ENCODE results near the gene ALDH7A1. TPM values are rescaled to one million over a fixed set of nuclear protein-coding genes. Genes with fewer than 3 reads are reported as not detected.
"Not testable (repeated sequence)": the region's sequence is repeated elsewhere in the genome, so short reads cannot be mapped to it uniquely, and the experiment has no call there.

The ALDH7A1 gene
- polyA plus RNA-seq, 3 donors from 2014 or later, result 1.3 to 1.4 TPM; not detected in 1

DNA sequence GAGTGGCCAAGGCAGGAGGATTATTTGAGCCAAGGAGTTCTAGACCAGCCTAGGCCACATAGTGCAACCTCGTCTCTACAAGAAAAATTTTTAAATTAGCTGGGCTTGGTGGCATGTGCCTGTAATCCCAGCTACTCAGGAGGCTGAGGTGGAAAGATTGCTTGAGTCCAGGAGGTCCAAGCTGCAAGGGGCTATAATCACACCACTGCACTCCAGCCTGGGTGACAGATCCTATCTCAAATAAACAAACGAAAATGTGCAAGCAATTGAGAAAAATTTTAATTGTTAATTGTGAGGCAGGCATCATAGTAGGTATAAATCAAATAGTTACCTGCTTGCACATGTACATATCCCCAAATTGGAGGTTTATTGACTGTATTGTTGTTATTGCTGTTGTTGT is 15.3 kb downstream of the ALDH7A1 start:
- Mint-ChIP-seq H3K36me3 (no peaks in the 10 kb centered on the region), H3K4me1 (no peaks in the 10 kb centered on the region), H3K9me3 (no peaks in the 10 kb centered on the region), H3K4me3 (no peak overlapping the region), H3K27me3 (ENCODE audit: low read depth in 3 of 3) (peaks cover 0 to 5% (median 3%) of the 10 kb centered on the region in 3 donors), H3K27ac (no peak overlapping the region)
- DNase-seq, result no peak

DNA sequence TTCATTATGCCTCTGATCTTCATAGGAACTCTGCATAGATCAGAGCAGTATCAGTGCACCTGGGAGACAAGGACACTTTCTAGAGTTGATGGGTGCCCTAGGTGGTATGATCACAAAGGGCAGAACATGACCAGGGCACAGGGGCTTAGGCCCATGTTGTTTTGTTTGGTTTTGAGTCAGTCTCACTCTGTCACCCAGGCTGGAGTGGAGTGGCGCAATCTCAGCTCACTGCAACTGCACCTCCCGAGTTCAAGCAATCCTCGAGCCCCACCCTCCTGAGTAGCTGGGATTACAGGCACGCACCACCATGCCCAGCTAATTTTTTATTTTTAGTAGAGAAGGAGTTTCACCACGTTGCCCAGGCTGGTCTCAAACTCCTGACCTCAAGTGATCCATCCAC is 17.6 kb downstream of the ALDH7A1 start:
- no peak for DNase-seq
- Mint-ChIP-seq H3K4me1 (no peaks in the 10 kb centered on the region), H3K4me3 (no peak overlapping the region), H3K36me3 (no peaks in the 10 kb centered on the region), H3K9me3 (no peaks in the 10 kb centered on the region), H3K27me3 (ENCODE audit: low read depth in 3 of 3) (peaks cover 0 to 3% (median 2%) of the 10 kb centered on the region in 3 donors), H3K27ac (no peak overlapping the region)

DNA sequence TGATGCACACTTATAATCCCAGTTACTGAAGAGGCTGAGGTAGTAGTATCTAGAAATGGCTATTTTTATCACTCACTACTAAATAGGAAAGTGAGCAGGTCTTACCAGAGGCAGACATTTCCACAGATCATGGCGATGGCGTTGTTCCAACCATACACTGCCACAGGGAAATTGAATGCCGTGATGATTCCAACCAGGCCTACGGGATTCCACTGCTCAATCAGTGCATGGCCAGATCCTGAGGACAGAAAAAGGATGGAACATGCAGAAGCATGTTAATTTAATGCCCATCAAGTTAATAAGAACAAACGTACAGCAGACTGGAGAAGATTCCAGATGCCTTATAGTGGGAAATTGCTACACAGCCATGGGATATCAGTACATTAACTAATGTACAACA is 18.0 kb downstream of the ALDH7A1 start:
- Mint-ChIP-seq H3K36me3 (no peaks in the 10 kb centered on the region), H3K27ac (no peak overlapping the region), H3K27me3 (ENCODE audit: low read depth in 3 of 3) (peaks cover 0 to 3% (median 2%) of the 10 kb centered on the region in 3 donors), H3K4me1 (no peaks in the 10 kb centered on the region), H3K9me3 (no peaks in the 10 kb centered on the region), H3K4me3 (no peak overlapping the region)
- no peak for DNase-seq

DNA sequence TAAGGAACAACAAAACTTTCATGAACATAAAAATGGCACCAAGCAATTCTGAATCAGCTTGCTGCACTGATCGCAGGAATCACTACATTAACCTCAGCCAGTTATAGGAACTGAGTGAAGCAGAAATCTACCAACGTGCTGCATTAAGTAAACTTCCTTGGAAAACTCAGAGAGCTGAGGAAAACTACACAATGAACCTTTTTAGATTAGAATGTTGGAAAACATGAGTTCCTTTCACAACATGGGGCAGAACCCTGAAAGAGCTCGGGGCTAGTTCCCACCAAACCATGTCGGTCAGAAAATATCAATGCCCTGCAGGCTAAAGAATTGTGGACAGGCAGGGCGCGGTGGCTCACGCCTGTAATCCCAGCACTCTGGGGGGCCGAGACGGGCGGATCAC is 19.4 kb downstream of the ALDH7A1 start:
- Mint-ChIP-seq H3K27ac (no peak overlapping the region), H3K36me3 (no peaks in the 10 kb centered on the region), H3K9me3 (no peaks in the 10 kb centered on the region), H3K4me3 (no peak overlapping the region), H3K27me3 (ENCODE audit: low read depth in 3 of 3) (peaks cover 0 to 3% (median 2%) of the 10 kb centered on the region in 3 donors), H3K4me1 (no peaks in the 10 kb centered on the region)
- no peak for DNase-seq

DNA sequence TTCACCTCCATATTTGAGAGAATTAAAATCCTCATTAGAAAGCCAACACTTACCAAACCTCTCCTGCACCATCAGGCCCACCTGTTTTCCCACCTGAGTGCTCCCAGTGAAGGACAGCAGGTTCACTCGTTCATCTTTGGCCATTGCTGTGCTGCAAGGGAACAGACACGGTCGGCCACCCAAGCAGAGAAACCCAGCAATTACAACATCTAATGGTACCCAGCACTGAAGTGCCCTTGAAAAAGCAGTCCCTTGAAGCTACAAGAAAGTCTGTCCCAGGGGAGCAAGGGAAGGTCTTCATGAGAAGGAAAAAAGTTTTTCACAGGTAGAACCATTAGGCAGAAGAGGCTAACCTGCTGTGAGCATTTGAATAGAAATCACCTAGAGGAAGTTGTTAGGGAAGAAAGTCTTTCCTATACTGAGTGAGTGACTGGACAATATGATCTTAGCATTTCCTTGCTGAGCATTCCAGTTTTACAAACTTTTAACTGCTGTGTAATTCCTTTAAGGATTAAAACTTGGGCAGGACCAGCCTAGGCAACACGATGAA is 26.7 kb downstream of the ALDH7A1 start:
- Mint-ChIP-seq H3K4me3 (no peak overlapping the region), H3K36me3 (no peaks in the 10 kb centered on the region), H3K4me1 (no peaks in the 10 kb centered on the region), H3K27ac (no peak overlapping the region), H3K9me3 (no peaks in the 10 kb centered on the region), H3K27me3 (ENCODE audit: low read depth in 3 of 3) (peaks cover 0 to 2% (median 1%) of the 10 kb centered on the region in 3 donors)
- DNase-seq, result no peak

DNA sequence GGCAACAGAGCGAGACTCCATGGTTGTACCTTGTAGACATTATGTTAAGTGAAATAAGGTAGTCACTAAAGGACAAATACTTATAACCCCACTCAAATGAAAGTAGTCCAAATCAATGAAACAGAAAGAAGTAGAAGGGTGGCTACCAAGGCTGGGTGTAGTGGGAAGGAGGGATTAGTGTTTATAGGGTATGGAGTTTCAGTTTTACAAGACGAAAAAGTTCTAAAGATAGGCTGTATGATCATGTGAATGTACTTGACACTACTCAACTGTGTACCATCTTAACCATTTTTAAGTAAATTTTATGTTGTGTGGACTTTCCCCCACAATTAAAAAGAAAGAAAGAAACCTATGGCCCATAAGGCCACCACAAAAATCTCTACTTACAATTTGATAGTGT is 32.2 kb downstream of the ALDH7A1 start:
- H3K27me3 Mint-ChIP-seq (ENCODE audit: low read depth in 3 of 3), result peaks cover 0 to 3% (median 1%) of the 10 kb centered on the region in 3 donors
- no peaks in the 10 kb centered on the region for H3K4me1 Mint-ChIP-seq
- no peak for DNase-seq
- H3K4me3 Mint-ChIP-seq, result no peak overlapping the region
- H3K27ac Mint-ChIP-seq, result no peak overlapping the region
- no peaks in the 10 kb centered on the region for H3K36me3 Mint-ChIP-seq
- H3K9me3 Mint-ChIP-seq, result no peaks in the 10 kb centered on the region

DNA sequence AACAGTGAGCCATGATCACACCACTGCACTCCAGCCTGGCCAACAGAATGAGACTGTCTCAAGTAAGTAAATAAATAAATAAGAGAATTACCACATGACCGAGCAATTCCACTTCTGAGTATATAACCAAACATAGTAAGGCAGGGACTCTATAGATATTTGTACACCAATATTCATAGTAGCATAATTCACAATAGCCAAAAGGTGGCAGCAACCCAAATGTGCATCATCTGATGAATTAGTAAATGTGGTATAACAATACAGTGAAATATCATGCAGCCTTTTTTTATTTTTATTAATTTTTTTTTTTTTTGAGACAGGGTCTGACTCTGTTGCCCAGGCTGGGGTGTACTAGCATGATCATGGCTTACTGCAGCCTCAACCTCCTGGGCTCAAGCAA is 33.1 kb downstream of the ALDH7A1 start:
- no peaks in the 10 kb centered on the region for H3K9me3 Mint-ChIP-seq
- H3K36me3 Mint-ChIP-seq, result no peaks in the 10 kb centered on the region
- no peak for DNase-seq
- no peak overlapping the region for H3K27ac Mint-ChIP-seq
- H3K4me1 Mint-ChIP-seq, result no peaks in the 10 kb centered on the region
- H3K4me3 Mint-ChIP-seq, result no peak overlapping the region
- peaks cover 0 to 4% (median under 1%) of the 10 kb centered on the region in 3 donors for H3K27me3 Mint-ChIP-seq (ENCODE audit: low read depth in 3 of 3)

DNA sequence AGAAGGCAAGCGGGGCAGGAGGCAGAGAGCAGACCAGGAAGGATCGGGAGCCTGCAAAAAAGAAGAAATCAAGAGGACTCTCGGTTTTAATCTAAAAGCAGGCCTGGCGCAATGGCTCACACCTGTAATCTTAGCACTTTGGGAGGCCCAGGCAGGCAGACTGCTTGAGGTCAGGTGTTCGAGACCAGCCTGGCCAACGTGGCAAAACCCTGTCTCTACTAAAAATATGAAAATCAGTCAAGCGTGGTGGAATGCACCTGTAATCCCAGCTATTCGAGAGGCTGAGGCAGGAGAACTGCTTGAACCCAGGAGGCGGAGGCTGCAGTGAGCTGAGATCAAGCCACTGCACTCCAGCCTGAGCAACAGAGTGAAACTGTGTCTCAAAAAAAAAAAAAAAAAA is 39.9 kb downstream of the ALDH7A1 start:
- not testable (repeated sequence) for H3K27ac Mint-ChIP-seq; H3K27me3 Mint-ChIP-seq (ENCODE audit: low read depth in 3 of 3)

DNA sequence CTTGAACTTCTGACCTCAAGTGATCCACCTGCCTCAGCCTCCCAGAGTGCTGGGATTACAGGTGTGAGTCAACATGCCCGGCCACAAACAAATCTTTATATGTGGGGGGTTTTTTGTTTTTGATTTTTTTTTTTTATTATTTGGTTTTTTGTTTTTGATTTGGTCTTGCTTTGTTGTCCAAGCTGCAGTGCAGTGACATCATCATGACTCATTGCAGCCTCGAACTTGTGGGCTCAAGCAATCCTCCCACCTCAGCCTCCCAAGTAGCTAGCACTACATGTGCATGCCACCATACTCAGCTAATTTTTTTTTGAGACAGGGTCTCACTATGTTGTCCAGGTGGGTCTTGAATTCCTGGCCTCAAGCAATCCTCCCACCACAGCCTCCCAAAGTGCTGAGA is 42.4 kb downstream of the ALDH7A1 start:
- Mint-ChIP-seq H3K9me3 (no peaks in the 10 kb centered on the region), H3K36me3 (no peaks in the 10 kb centered on the region), H3K4me1 (no peaks in the 10 kb centered on the region), H3K27ac (no peak overlapping the region), H3K27me3 (ENCODE audit: low read depth in 3 of 3) (peaks cover 0 to 2% (median 1%) of the 10 kb centered on the region in 3 donors), H3K4me3 (no peak overlapping the region)
- no peak for DNase-seq

More for the DNA sequence above, 39.9 kb downstream of the ALDH7A1 start:
- H3K9me3 Mint-ChIP-seq, H3K4me1 Mint-ChIP-seq, DNase-seq, H3K36me3 Mint-ChIP-seq, H3K4me3 Mint-ChIP-seq: not testable (repeated sequence)

DNA sequence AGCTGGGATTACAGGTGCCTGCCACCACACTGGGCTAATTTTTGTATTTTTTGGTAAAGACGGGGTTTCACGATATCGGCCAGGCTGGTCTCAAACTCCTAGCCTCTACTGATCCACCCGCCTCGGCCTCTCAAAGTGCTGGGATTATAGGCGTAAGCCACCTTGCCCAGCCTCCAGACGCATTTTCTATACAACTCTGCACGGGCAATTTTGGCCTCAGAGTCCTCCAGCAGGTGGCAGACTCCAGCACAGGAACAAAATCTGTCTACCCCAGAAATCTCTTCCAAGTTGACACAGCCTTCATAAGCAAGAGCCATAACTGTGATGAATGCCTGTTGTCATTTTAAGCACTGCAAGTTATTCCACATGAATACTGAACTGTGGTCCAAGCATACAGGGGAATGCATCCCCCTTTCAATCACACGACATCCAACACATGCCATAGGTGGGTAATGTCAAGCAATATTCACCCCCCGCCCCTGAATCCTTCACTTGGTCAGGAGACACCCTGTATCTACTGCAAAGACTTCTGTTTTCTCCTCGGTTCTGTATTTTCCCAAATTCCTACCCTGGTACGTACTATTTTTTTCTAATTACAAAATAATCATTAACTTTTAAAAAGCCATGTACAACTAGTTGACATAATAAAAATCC is 50.8 kb downstream of the ALDH7A1 start:
- no peak for DNase-seq
- Mint-ChIP-seq H3K36me3 (no peaks in the 10 kb centered on the region), H3K27ac (no peak overlapping the region), H3K4me3 (no peak overlapping the region), H3K4me1 (no peaks in the 10 kb centered on the region), H3K27me3 (ENCODE audit: low read depth in 3 of 3) (no peaks in the 10 kb centered on the region), H3K9me3 (no peaks in the 10 kb centered on the region)

DNA sequence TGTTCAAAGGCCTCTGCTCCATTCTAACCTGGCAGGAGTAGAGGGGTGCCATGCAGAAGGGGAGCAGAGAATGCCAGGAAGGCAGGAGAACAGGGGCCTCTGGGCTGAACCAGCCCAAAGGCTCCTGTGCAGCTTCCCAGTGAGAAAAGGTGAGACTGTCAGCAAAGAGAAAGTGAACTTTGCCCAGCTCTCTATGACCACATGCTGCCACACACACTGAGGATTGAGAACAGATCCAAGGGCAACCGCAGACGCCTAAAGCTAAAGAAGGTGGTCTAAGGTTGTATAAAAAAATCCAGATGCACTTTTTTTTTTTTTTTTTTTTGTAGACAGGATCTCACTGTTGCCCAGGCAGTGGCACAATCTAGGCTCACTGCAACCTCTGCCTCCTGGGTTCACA is 51.4 kb downstream of the ALDH7A1 start:
- no peaks in the 10 kb centered on the region for H3K9me3 Mint-ChIP-seq
- no peaks in the 10 kb centered on the region for H3K27me3 Mint-ChIP-seq (ENCODE audit: low read depth in 3 of 3)
- H3K36me3 Mint-ChIP-seq, result no peaks in the 10 kb centered on the region
- no peak overlapping the region for H3K4me3 Mint-ChIP-seq
- no peaks in the 10 kb centered on the region for H3K4me1 Mint-ChIP-seq
- no peak for DNase-seq
- H3K27ac Mint-ChIP-seq, result no peak overlapping the region

DNA sequence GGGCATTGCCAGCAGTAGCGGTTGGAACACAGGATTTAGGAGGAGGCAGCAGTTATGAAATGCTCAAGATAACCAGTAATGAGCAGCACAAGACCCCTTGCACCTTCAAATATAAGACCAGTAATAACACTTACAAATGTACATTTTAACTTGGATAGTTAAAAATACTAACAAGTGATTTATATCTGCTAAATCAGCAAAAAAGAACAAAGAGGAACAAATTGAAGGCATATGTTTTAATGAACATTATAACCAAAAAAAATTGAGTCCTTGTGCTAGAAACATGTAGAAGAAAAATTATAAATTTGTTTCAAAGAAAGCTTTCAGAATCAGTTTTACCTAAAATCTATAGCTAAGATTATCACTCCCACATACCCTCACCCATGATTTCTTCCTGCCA is 52.0 kb downstream of the ALDH7A1 start:
- H3K4me1 Mint-ChIP-seq, result no peaks in the 10 kb centered on the region
- no peaks in the 10 kb centered on the region for H3K9me3 Mint-ChIP-seq
- H3K27ac Mint-ChIP-seq, result no peak overlapping the region
- DNase-seq, result no peak
- no peaks in the 10 kb centered on the region for H3K36me3 Mint-ChIP-seq
- H3K27me3 Mint-ChIP-seq (ENCODE audit: low read depth in 3 of 3), result peaks cover 0 to 1% (median 0%) of the 10 kb centered on the region in 3 donors
- H3K4me3 Mint-ChIP-seq, result no peak overlapping the region

DNA sequence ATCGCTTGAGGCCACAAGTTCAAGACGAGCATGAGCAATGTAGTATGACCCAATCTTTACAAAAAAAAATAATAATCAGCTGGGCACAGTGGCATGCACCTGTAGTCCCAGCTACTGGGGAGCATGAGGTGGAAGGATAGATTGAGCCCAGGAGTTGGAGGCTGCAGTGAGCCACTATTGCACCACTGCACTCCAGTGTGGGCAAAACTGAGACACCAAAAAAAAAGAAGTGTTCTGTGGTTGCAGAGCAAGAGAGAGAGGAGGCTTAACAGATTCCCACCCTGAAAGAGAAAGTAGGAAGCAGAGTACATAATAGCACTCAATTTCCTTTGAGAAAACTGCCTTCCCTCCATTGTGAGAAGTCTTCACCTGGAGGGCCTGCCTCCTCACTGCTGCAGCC is 52.6 kb downstream of the ALDH7A1 start:
- no peaks in the 10 kb centered on the region for H3K4me1 Mint-ChIP-seq
- no peak overlapping the region for H3K4me3 Mint-ChIP-seq
- H3K27me3 Mint-ChIP-seq (ENCODE audit: low read depth in 3 of 3), result peaks cover 0 to 1% (median 0%) of the 10 kb centered on the region in 3 donors
- no peaks in the 10 kb centered on the region for H3K36me3 Mint-ChIP-seq
- no peak for DNase-seq
- H3K27ac Mint-ChIP-seq, result peak overlapping the region in 1 of 6 donors; percentile 43
- no peaks in the 10 kb centered on the region for H3K9me3 Mint-ChIP-seq

DNA sequence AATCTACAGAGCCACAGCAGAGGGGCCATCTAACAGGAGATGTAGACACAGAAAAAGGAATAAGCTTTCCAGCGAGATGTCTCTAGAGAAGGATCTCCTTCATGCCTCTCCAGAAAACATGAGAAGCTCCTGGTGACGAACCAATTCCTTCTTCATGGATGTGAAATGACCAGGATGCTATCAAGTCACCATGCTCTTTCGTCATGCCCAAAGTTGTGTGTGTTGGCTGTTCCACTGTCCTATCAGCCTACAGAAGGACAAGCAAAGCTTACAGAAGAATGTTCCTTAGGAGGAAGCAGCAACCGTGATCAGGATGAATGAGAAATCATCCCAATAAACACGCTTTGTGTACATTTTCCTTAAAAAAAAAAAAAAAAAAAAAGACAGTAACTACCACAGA is 54.4 kb downstream of the ALDH7A1 start:
- Mint-ChIP-seq H3K4me3 (no peak overlapping the region), H3K27me3 (ENCODE audit: low read depth in 3 of 3) (peaks cover 0 to 1% (median 0%) of the 10 kb centered on the region in 3 donors), H3K36me3 (no peaks in the 10 kb centered on the region), H3K27ac (no peak overlapping the region), H3K4me1 (no peaks in the 10 kb centered on the region), H3K9me3 (no peaks in the 10 kb centered on the region)
- no peak for DNase-seq

DNA sequence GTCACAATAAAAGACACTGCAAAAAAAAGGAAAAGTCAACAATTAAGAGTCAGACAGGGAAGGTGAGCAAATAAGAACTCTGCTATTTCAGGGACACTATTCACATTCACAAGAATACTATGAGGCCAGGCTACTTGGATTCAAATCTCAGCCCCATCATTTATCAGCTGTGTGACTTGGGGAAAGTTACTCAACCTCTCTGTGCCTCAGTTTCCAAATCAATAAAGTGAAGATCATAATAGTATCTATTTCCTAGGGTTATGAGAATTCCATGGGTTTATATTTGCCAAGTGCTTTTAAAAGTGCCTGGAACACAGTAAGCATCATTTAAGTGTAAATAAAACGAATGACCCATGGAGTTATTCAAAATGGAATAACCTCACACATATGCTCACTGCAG is 56.4 kb downstream of the ALDH7A1 start:
- no peak for DNase-seq
- H3K4me3 Mint-ChIP-seq, result no peak overlapping the region
- H3K27me3 Mint-ChIP-seq (ENCODE audit: low read depth in 3 of 3), result peaks cover 0 to 3% (median 0%) of the 10 kb centered on the region in 3 donors
- no peaks in the 10 kb centered on the region for H3K9me3 Mint-ChIP-seq
- H3K4me1 Mint-ChIP-seq, result no peaks in the 10 kb centered on the region
- H3K36me3 Mint-ChIP-seq, result no peaks in the 10 kb centered on the region
- no peak overlapping the region for H3K27ac Mint-ChIP-seq

Measured in immature natural killer cell (primary cell).